ENCODE results near the gene WDR41. TPM values are rescaled to one million over a fixed set of nuclear protein-coding genes. Genes with fewer than 3 reads are reported as not detected.

WDR41 gene
- total RNA-seq, 4 donors from 2014 or later: 63.9 to 93.9 (median 85.0) TPM

- H3K4me1 ChIP-seq: no peaks in the 10 kb centered on the region
- no peaks in the 10 kb centered on the region for H3K9me3 ChIP-seq
- WGBS, 2 donors: 96 to 97% methylated on average over 5 of the region's 5 CpGs
- H3K27ac ChIP-seq: no peak overlapping the region
- intact Hi-C loops (cut with DNase I): no loop called here
- no peak for DNase-seq
- peaks cover 0 to 3% of the 10 kb centered on the region in 2 donors for H3K36me3 ChIP-seq
- no peak for TF ChIP-seq CTCF (IDR thresholded peaks at IDR 0.05)
- no peak for TF ChIP-seq POLR2A (IDR thresholded peaks at IDR 0.05)
- H3K27me3 ChIP-seq: no peaks in the 10 kb centered on the region
- no peak overlapping the region for H3K4me3 ChIP-seq (replicated peaks in 1 of 3)
Measured at GRCh38 chr5:77461287-77461686, 30.8 kb downstream of the WDR41 start.

GRCh38 chr5:77454123-77454522, 38.0 kb downstream of the WDR41 start:
- no peaks in the 10 kb centered on the region for H3K36me3 ChIP-seq
- H3K4me1 ChIP-seq: no peaks in the 10 kb centered on the region
- DNase-seq: no peak
- intact Hi-C loops (cut with DNase I): no loop called here
- no peaks in the 10 kb centered on the region for H3K27me3 ChIP-seq
- 89 to 93% methylated on average over 3 of the region's 3 CpGs for WGBS, 2 donors
- no peak overlapping the region for H3K4me3 ChIP-seq (replicated peaks in 1 of 3)
- TF ChIP-seq CTCF (IDR thresholded peaks at IDR 0.05) (no peak), POLR2A (IDR thresholded peaks at IDR 0.05) (no peak)
- H3K9me3 ChIP-seq: no peaks in the 10 kb centered on the region
- no peak overlapping the region for H3K27ac ChIP-seq

GRCh38 chr5:77452351-77452750, 39.8 kb downstream of the WDR41 start:
- H3K27ac ChIP-seq: no peak overlapping the region
- intact Hi-C loops (cut with DNase I): no loop called here
- H3K9me3 ChIP-seq: no peaks in the 10 kb centered on the region
- H3K36me3 ChIP-seq: no peaks in the 10 kb centered on the region
- TF ChIP-seq POLR2A (IDR thresholded peaks at IDR 0.05): no peak
- no peak for TF ChIP-seq CTCF (IDR thresholded peaks at IDR 0.05)
- no peaks in the 10 kb centered on the region for H3K27me3 ChIP-seq
- DNase-seq: no peak
- H3K4me1 ChIP-seq: no peaks in the 10 kb centered on the region
- WGBS, 2 donors: 90 to 100% methylated on average over 1 of the region's 1 CpG
- H3K4me3 ChIP-seq (replicated peaks in 1 of 3): no peak overlapping the region

- no peak overlapping the region for H3K27ac ChIP-seq
- no peaks in the 10 kb centered on the region for H3K27me3 ChIP-seq
- DNase-seq: no peak
- intact Hi-C loops (cut with DNase I): no loop called here
- no peak for TF ChIP-seq CTCF (IDR thresholded peaks at IDR 0.05)
- no peak for TF ChIP-seq POLR2A (IDR thresholded peaks at IDR 0.05)
- H3K36me3 ChIP-seq: peaks cover 0 to 5% of the 10 kb centered on the region in 2 donors
- WGBS, 2 donors: 75 to 86% methylated on average over 2 of the region's 2 CpGs
- H3K4me1 ChIP-seq: no peaks in the 10 kb centered on the region
- no peaks in the 10 kb centered on the region for H3K9me3 ChIP-seq
- H3K4me3 ChIP-seq (replicated peaks in 1 of 3): no peak overlapping the region
Measured at GRCh38 chr5:77449981-77450380, 42.1 kb downstream of the WDR41 start.

- intact Hi-C loops (cut with DNase I): no loop called here
- TF ChIP-seq CTCF (IDR thresholded peaks at IDR 0.05): no peak
- no peak for TF ChIP-seq POLR2A (IDR thresholded peaks at IDR 0.05)
- Histone ChIP-seq H3K4me3 (replicated peaks in 1 of 3) (no peak overlapping the region), H3K4me1 (no peaks in the 10 kb centered on the region), H3K27me3 (no peaks in the 10 kb centered on the region), H3K36me3 (peaks cover 0 to 5% of the 10 kb centered on the region in 2 donors), H3K9me3 (no peaks in the 10 kb centered on the region), H3K27ac (peak overlapping the region in 1 of 3 donors; percentile 4)
- WGBS, 2 donors: 92 to 94% methylated on average over 1 of the region's 1 CpG
- no peak for DNase-seq
Measured at GRCh38 chr5:77449277-77449676, 42.8 kb downstream of the WDR41 start.
